ENCODE data around the gene UPK2. TPM values are rescaled to one million over a fixed set of nuclear protein-coding genes. Genes with fewer than 3 reads are reported as not detected.

The UPK2 gene
- total and polyA plus RNA-seq, 4 donors = 0.07 TPM; not detected in 3

DNA sequence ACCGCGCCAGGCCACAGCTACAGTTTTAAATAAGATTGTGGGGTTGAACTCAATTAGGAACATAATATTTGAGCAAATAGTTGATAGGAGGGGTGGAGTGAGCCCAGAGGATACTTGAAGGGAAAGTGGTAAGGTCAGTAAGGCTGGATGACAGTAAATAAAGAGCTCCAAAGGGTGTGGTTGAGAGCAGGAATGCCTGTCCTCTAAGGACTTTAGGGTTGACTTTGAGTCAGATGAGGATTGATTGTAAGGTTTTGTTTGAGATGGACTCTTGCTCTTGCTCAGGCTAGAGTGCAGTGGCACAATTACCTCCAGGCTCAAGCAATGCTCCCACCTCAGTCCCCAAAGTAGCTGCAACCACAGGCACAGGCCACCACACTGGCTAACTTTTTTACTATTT lies 17.9 kb downstream of the UPK2 start:
- H3K9me3 ChIP-seq (ENCODE audit: control insufficient read depth in 4 of 4, insufficient read depth in 3 of 4, low read length in 3 of 4) = no peaks in the 10 kb centered on the region
- TF ChIP-seq, protein P1, sequence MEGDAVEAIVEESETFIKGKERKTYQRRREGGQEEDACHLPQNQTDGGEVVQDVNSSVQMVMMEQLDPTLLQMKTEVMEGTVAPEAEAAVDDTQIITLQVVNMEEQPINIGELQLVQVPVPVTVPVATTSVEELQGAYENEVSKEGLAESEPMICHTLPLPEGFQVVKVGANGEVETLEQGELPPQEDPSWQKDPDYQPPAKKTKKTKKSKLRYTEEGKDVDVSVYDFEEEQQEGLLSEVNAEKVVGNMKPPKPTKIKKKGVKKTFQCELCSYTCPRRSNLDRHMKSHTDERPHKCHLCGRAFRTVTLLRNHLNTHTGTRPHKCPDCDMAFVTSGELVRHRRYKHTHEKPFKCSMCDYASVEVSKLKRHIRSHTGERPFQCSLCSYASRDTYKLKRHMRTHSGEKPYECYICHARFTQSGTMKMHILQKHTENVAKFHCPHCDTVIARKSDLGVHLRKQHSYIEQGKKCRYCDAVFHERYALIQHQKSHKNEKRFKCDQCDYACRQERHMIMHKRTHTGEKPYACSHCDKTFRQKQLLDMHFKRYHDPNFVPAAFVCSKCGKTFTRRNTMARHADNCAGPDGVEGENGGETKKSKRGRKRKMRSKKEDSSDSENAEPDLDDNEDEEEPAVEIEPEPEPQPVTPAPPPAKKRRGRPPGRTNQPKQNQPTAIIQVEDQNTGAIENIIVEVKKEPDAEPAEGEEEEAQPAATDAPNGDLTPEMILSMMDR (IDR thresholded peaks at IDR 0.05; ENCODE audit: control extremely low read depth, extremely low read depth) = no peak
- H3K4me1 ChIP-seq (ENCODE audit: control insufficient read depth in 5 of 5, insufficient read depth in 5 of 5, low read length in 5 of 5) = peaks cover 0 to 5% (median 0%) of the 10 kb centered on the region in 5 donors
- H3K27ac ChIP-seq (ENCODE audit: low read depth in 1 of 2, low read length in 1 of 2) = no peak overlapping the region
- ATAC-seq (ENCODE audit: insufficient read depth, low FRiP score) (peak; percentile 82), DNase-seq (no peak)
- H3K9ac ChIP-seq (ENCODE audit: insufficient read depth in 1 of 2, low read length in 2 of 2) = no peak overlapping the region
- H3K27me3 ChIP-seq (ENCODE audit: control insufficient read depth in 3 of 3, insufficient read depth in 3 of 3, low read length in 2 of 3) = peaks cover 0 to 7% (median 5%) of the 10 kb centered on the region in 3 donors
- no peaks in the 10 kb centered on the region for H3K36me3 ChIP-seq (ENCODE audit: control insufficient read depth in 4 of 4, insufficient read depth in 4 of 4, low read length in 4 of 4)
- 65 to 69% methylated on average over 2 of the region's 2 CpGs for WGBS, 2 donors
- no peak overlapping the region for H3K4me3 ChIP-seq

DNA sequence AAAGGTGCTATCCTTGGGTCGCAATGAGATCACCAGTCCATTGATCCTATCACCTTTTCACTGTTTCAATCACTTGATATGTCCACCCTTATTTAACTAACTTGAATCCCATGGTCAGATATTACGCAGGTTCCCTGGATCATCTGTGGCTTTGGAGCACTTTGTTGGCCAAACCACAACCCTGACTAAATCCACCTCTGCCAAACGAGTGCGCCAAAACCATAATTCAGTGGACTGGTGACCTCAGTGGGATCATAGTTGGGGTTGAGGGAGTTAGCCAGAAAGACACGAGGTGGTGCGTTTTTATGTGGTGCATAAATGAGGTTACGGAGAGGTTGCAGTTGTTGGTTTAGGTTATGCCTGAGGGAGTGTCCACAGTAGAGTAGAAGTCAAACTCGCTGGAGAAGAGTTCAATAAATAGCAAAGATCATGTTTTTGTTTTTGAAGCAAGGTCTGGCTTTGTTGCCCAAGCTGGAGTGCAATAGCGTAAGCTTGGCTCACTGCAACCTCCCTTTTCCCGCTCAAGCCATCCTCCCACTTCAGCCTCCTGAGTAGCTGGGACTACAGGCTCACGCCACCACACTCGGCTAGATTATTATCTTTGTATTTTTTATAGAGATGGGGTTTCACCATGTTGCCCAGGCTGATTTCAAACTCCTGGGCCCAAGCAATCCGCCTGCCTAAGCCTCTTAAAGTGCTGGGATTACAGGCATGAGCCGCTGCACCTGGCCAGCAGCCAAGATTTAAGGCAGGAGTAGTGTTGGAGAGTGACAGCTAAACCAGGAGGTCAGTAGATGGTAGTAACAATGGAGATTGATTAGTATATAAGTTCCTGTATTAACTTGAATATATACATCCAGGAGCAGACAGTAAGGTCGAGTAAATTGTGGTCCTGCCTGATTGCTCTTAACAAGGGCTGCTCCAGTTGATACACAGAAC lies 19.9 kb downstream of the UPK2 start:
- Histone ChIP-seq H3K36me3 (ENCODE audit: control insufficient read depth in 4 of 4, insufficient read depth in 4 of 4, low read length in 4 of 4) (no peaks in the 10 kb centered on the region), H3K27me3 (ENCODE audit: control insufficient read depth in 3 of 3, insufficient read depth in 3 of 3, low read length in 2 of 3) (peaks cover 0 to 4% (median 2%) of the 10 kb centered on the region in 3 donors), H3K4me3 (no peak overlapping the region), H3K9me3 (ENCODE audit: control insufficient read depth in 4 of 4, insufficient read depth in 3 of 4, low read length in 3 of 4) (no peaks in the 10 kb centered on the region), H3K27ac (ENCODE audit: low read depth in 1 of 2, low read length in 1 of 2) (no peak overlapping the region), H3K4me1 (ENCODE audit: control insufficient read depth in 5 of 5, insufficient read depth in 5 of 5, low read length in 5 of 5) (peaks cover 0 to 13% (median 3%) of the 10 kb centered on the region in 5 donors), H3K9ac (ENCODE audit: insufficient read depth in 1 of 2, low read length in 2 of 2) (no peak overlapping the region)
- no peak for DNase-seq
- TF ChIP-seq, protein P1 (IDR thresholded peaks at IDR 0.05; ENCODE audit: control extremely low read depth, extremely low read depth) = no peak
- 83 to 88% methylated on average over 15 of the region's 15 CpGs for WGBS, 2 donors
- ATAC-seq (ENCODE audit: insufficient read depth, low FRiP score) = no peak

DNA sequence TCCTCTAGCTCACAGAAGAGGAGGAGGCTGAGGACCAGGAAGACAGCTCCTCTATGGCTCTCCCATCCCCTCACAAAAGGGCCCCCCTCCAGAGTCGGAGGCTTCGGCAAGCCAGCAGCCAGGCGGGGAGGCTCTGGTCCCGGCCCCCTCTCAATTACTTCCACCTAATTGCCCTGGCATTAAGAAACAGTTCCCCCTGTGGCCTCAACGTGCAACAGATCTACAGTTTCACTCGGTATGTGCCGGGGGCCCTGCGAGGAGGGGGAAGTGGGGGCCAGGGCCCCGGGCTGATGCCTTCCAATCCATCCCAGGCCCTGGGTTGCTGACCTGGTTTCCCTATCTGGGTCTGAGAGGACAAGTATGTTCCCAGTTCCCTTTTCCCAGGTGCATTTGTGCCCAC lies 23.3 kb downstream of the UPK2 start:
- no peaks in the 10 kb centered on the region for H3K27me3 ChIP-seq (ENCODE audit: control insufficient read depth in 3 of 3, insufficient read depth in 3 of 3, low read length in 2 of 3)
- no peak overlapping the region for H3K4me3 ChIP-seq
- DNase-seq (no peak), ATAC-seq (ENCODE audit: insufficient read depth, low FRiP score) (no peak)
- H3K27ac ChIP-seq (ENCODE audit: low read depth in 1 of 2, low read length in 1 of 2) = no peak overlapping the region
- no peak overlapping the region for H3K9ac ChIP-seq (ENCODE audit: insufficient read depth in 1 of 2, low read length in 2 of 2)
- H3K4me1 ChIP-seq (ENCODE audit: control insufficient read depth in 5 of 5, insufficient read depth in 5 of 5, low read length in 5 of 5) = peaks cover 0 to 13% (median 0%) of the 10 kb centered on the region in 5 donors
- no peaks in the 10 kb centered on the region for H3K36me3 ChIP-seq (ENCODE audit: control insufficient read depth in 4 of 4, insufficient read depth in 4 of 4, low read length in 4 of 4)
- TF ChIP-seq, protein P1 (IDR thresholded peaks at IDR 0.05; ENCODE audit: control extremely low read depth, extremely low read depth) = no peak
- WGBS, 2 donors = 24 to 56% methylated on average over 9 of the region's 9 CpGs
- H3K9me3 ChIP-seq (ENCODE audit: control insufficient read depth in 4 of 4, insufficient read depth in 3 of 4, low read length in 3 of 4) = no peaks in the 10 kb centered on the region
